Dedifferentiated amniotic fluid mesenchymal stem cell (primary cell): Measurements from ENCODE around the gene GIPC3.

Experiments
- DNase-seq: peaks from one replicate; pipeline ENCODE4 v3.0.0-alpha.2; 2016; ENCODE audit errors: extremely low spot score

Gene GIPC3

GRCh38 chr19:3605361-3605760 is 20.1 kb downstream of the GIPC3 start:
- DNase-seq, result no peak

GRCh38 chr19:3605770-3606169 is 20.5 kb downstream of the GIPC3 start:
- no peak for DNase-seq

- no peak for DNase-seq
Measured at GRCh38 chr19:3606174-3606689, 21.0 kb downstream of the GIPC3 start.

- peak; percentile 24 for DNase-seq
Measured at GRCh38 chr19:3606690-3607289, 21.5 kb downstream of the GIPC3 start, which contains the start of gene TBXA2R. Gene TBXA2R (minus strand): TSS chr19:3606875. CDS start chr19:3600634, 6,241 bp downstream.

- no peak for DNase-seq
Measured at GRCh38 chr19:3607303-3608078, 22.2 kb downstream of the GIPC3 start.

- no peak for DNase-seq
Measured at GRCh38 chr19:3608079-3608641, 22.9 kb downstream of the GIPC3 start.

- DNase-seq, result no peak
Measured at GRCh38 chr19:3608750-3609322, 23.6 kb downstream of the GIPC3 start.

GRCh38 chr19:3609779-3610719 is 24.8 kb downstream of the GIPC3 start:
- DNase-seq, result no peak

- no peak for DNase-seq
Measured at GRCh38 chr19:3610745-3611717, 25.8 kb downstream of the GIPC3 start.

GRCh38 chr19:3611841-3612240 is 26.6 kb downstream of the GIPC3 start:
- DNase-seq, result no peak

- DNase-seq, result no peak
Measured at GRCh38 chr19:3612330-3612729, 27.1 kb downstream of the GIPC3 start.

GRCh38 chr19:3612901-3613741 is 27.8 kb downstream of the GIPC3 start:
- DNase-seq, result no peak

- DNase-seq, result no peak
Measured at GRCh38 chr19:3613818-3614661, 28.8 kb downstream of the GIPC3 start.

GRCh38 chr19:3614858-3615505 is 29.7 kb downstream of the GIPC3 start:
- DNase-seq, result no peak

GRCh38 chr19:3615524-3616135 is 30.4 kb downstream of the GIPC3 start:
- no peak for DNase-seq

- no peak for DNase-seq
Measured at GRCh38 chr19:3617463-3617862, 32.2 kb downstream of the GIPC3 start.

GRCh38 chr19:3618144-3618810 is 33.0 kb downstream of the GIPC3 start:
- DNase-seq, result no peak
